ENCODE results near the gene MTX2.

MTX2 gene

GRCh38 chr2:176324862-176325261, 55.6 kb downstream of the MTX2 start:
- TF ChIP-seq YY1 (IDR thresholded peaks at IDR 0.05; ENCODE audit: low read depth) (no peak), FOXM1 (IDR thresholded peaks at IDR 0.05; ENCODE audit: borderline replicate concordance, low read depth) (no peak), TAF1 (IDR thresholded peaks at IDR 0.05; ENCODE audit: low read depth) (no peak), TEAD4 (IDR thresholded peaks at IDR 0.05) (no peak), CREB1 (IDR thresholded peaks at IDR 0.05; ENCODE audit: low read depth) (no peak), EP300 (IDR thresholded peaks at IDR 0.05; ENCODE audit: borderline replicate concordance) (no peak), RAD21 (IDR thresholded peaks at IDR 0.05; ENCODE audit: low read depth) (no peak), MAX (IDR thresholded peaks at IDR 0.05) (no peak), CEBPB (IDR thresholded peaks at IDR 0.05) (no peak), NFIC (IDR thresholded peaks at IDR 0.05) (no peak), TCF12 (IDR thresholded peaks at IDR 0.05; ENCODE audit: low read depth) (no peak), USF1 (IDR thresholded peaks at IDR 0.05) (no peak), REST (IDR thresholded peaks at IDR 0.05; ENCODE audit: low read depth) (no peak), EGR1 (IDR thresholded peaks at IDR 0.05) (no peak), ZBTB7A (IDR thresholded peaks at IDR 0.05; ENCODE audit: low read depth) (no peak)

GRCh38 chr2:176325732-176326131, 56.5 kb downstream of the MTX2 start:
- TF ChIP-seq ZBTB7A (IDR thresholded peaks at IDR 0.05; ENCODE audit: low read depth) (no peak), YY1 (IDR thresholded peaks at IDR 0.05; ENCODE audit: low read depth) (no peak), USF1 (IDR thresholded peaks at IDR 0.05) (no peak), FOXM1 (IDR thresholded peaks at IDR 0.05; ENCODE audit: borderline replicate concordance, low read depth) (no peak), TCF12 (IDR thresholded peaks at IDR 0.05; ENCODE audit: low read depth) (no peak), MAX (IDR thresholded peaks at IDR 0.05) (no peak), CEBPB (IDR thresholded peaks at IDR 0.05) (no peak), NFIC (IDR thresholded peaks at IDR 0.05) (no peak), TEAD4 (IDR thresholded peaks at IDR 0.05) (no peak), EP300 (IDR thresholded peaks at IDR 0.05; ENCODE audit: borderline replicate concordance) (no peak), CREB1 (IDR thresholded peaks at IDR 0.05; ENCODE audit: low read depth) (no peak), EGR1 (IDR thresholded peaks at IDR 0.05) (no peak), RAD21 (IDR thresholded peaks at IDR 0.05; ENCODE audit: low read depth) (no peak)

- TF ChIP-seq TCF12 (IDR thresholded peaks at IDR 0.05; ENCODE audit: low read depth): no peak
- no peak for TF ChIP-seq NFIC (IDR thresholded peaks at IDR 0.05)
- TF ChIP-seq REST (IDR thresholded peaks at IDR 0.05; ENCODE audit: low read depth): no peak
- TF ChIP-seq FOXM1 (IDR thresholded peaks at IDR 0.05; ENCODE audit: borderline replicate concordance, low read depth): no peak
- TF ChIP-seq RAD21 (IDR thresholded peaks at IDR 0.05; ENCODE audit: low read depth): no peak
- TF ChIP-seq CREB1 (IDR thresholded peaks at IDR 0.05; ENCODE audit: low read depth): no peak
- no peak for TF ChIP-seq EGR1 (IDR thresholded peaks at IDR 0.05)
Observed at GRCh38 chr2:176328149-176328548, 58.9 kb downstream of the MTX2 start.

- no peak for TF ChIP-seq EGR1 (IDR thresholded peaks at IDR 0.05)
Observed at GRCh38 chr2:176330612-176331011, 61.4 kb downstream of the MTX2 start.

- no peak for TF ChIP-seq ZBTB7A (IDR thresholded peaks at IDR 0.05; ENCODE audit: low read depth)
Observed at GRCh38 chr2:176331646-176332045, 62.4 kb downstream of the MTX2 start.

GRCh38 chr2:176334729-176335128, 65.5 kb downstream of the MTX2 start:
- no peak for TF ChIP-seq YY1 (IDR thresholded peaks at IDR 0.05; ENCODE audit: low read depth)
- no peak for TF ChIP-seq RAD21 (IDR thresholded peaks at IDR 0.05; ENCODE audit: low read depth)
- TF ChIP-seq NFIC (IDR thresholded peaks at IDR 0.05): no peak
- no peak for TF ChIP-seq TEAD4 (IDR thresholded peaks at IDR 0.05)
- TF ChIP-seq MAX (IDR thresholded peaks at IDR 0.05): no peak
- no peak for TF ChIP-seq CREB1 (IDR thresholded peaks at IDR 0.05; ENCODE audit: low read depth)
- TF ChIP-seq CEBPB (IDR thresholded peaks at IDR 0.05): no peak
- TF ChIP-seq TAF1 (IDR thresholded peaks at IDR 0.05; ENCODE audit: low read depth): no peak
- TF ChIP-seq TCF12 (IDR thresholded peaks at IDR 0.05; ENCODE audit: low read depth): no peak
- TF ChIP-seq USF1 (IDR thresholded peaks at IDR 0.05): no peak
- TF ChIP-seq REST (IDR thresholded peaks at IDR 0.05; ENCODE audit: low read depth): no peak
- TF ChIP-seq EP300 (IDR thresholded peaks at IDR 0.05; ENCODE audit: borderline replicate concordance): no peak
- no peak for TF ChIP-seq EGR1 (IDR thresholded peaks at IDR 0.05)
- no peak for TF ChIP-seq FOXM1 (IDR thresholded peaks at IDR 0.05; ENCODE audit: borderline replicate concordance, low read depth)
- no peak for TF ChIP-seq ZBTB7A (IDR thresholded peaks at IDR 0.05; ENCODE audit: low read depth)
